ENCODE data around the gene GNG2. TPM values are rescaled to one million over a fixed set of nuclear protein-coding genes. Genes with fewer than 3 reads are reported as not detected.

Gene GNG2
- total RNA-seq, 1 donor, result 4.3 TPM

DNA sequence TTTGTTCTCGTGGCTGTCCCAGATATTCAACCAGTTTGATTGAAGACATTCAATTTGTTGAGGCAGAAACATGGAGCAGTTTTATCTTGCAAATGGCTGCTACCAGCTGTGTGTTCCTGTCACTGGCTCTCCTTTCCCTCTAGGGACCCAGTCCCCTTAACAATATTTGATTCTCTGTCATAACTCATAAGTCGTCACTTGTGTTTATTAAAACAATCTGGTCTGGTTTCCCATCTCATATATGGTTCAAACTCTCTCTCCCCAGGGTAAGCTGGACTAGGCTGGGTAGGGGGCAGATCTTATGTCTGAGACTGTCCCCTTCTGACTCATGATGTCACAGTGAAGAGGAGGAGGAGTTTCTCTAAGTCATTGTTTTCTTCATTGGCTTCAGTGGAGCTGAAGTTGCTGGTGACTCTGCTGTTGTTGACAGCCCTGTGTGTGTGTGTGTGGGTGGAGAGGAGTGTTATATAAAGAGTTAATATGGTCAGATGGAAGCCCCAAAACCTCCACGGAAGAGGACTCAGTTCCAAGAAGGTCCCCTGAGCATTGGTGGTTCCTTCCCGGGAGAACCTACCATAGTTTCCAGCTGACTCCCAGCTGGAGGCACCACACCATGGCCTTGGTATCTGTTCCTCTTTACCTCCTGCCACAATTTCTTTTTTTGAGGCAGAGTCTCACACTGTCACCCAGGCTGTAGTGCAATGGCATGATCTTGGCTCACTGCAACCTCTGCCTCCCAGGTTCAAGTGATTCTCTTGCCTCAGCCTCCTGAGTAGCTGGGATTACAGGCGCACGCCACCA, 16.1 kb upstream of the GNG2 start:
- DNase-seq (ENCODE audit: low read depth), result no peak
- TF ChIP-seq CTCF (IDR thresholded peaks at IDR 0.05; ENCODE audit: insufficient read depth, low read depth, low read length), result no peak
- no peak overlapping the region for H3K4me3 ChIP-seq (ENCODE audit: low read depth, low read length)

- H3K4me3 ChIP-seq (ENCODE audit: low read depth, low read length), result no peak overlapping the region
- no peak for TF ChIP-seq CTCF (IDR thresholded peaks at IDR 0.05; ENCODE audit: insufficient read depth, low read depth, low read length)
- DNase-seq (ENCODE audit: low read depth), result no peak
These were observed 14.6 kb upstream of the GNG2 start for GRCh38 chr14:51845811-51846210.

- TF ChIP-seq CTCF (IDR thresholded peaks at IDR 0.05; ENCODE audit: insufficient read depth, low read depth, low read length), result no peak
- DNase-seq (ENCODE audit: low read depth), result no peak
- H3K4me3 ChIP-seq (ENCODE audit: low read depth, low read length), result no peak overlapping the region
These were observed 13.6 kb upstream of the GNG2 start for GRCh38 chr14:51846631-51847488.

GRCh38 chr14:51847489-51847796, 13.0 kb upstream of the GNG2 start:
- no peak overlapping the region for H3K4me3 ChIP-seq (ENCODE audit: low read depth, low read length)
- DNase-seq (ENCODE audit: low read depth), result no peak
- no peak for TF ChIP-seq CTCF (IDR thresholded peaks at IDR 0.05; ENCODE audit: insufficient read depth, low read depth, low read length)

DNA sequence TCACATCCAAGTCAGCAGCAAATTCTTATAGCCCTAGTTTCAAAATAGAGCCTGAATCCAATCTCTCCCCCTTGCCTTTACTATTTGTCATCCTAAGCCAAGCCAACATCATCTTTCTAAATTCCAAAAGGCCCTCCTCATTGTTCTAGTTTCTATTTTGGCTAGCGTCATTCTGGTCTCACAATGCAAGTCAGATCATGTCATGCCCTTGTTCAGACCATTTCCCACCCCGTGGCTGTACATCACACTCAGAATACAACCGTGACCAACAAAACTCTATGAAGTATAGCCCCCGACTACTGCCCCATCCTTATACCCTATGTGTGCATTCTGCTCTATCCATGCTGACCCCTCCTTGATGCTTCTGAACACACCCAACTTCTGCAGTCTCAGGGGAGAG, 12.3 kb upstream of the GNG2 start:
- no peak for DNase-seq (ENCODE audit: low read depth)
- TF ChIP-seq CTCF (IDR thresholded peaks at IDR 0.05; ENCODE audit: insufficient read depth, low read depth, low read length), result no peak

DNA sequence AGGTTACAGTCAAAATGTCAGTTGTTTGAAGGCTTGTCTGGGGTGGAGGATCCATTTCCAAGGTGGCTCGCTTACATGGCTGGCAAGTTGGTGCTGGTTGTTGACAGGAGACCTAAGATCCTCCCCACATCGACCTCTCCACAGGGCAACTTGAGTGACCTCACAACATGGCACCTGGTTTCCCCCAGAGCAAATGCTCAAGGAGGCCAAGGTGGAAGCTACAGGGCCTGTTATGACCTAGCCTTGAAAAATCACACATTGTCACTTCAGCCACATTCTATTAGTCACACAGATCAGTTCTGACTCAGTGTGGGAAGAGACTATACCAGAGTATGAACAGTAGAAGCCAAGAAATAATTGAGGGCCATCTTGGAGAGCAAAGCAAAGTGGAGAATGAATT, 11.3 kb upstream of the GNG2 start:
- DNase-seq (ENCODE audit: low read depth), result no peak
- no peak overlapping the region for H3K4me3 ChIP-seq (ENCODE audit: low read depth, low read length)
- TF ChIP-seq CTCF (IDR thresholded peaks at IDR 0.05; ENCODE audit: insufficient read depth, low read depth, low read length), result no peak

More for the DNA sequence above, 12.3 kb upstream of the GNG2 start:
- H3K4me3 ChIP-seq (ENCODE audit: low read depth, low read length), result no peak overlapping the region

Data from fibroblast of villous mesenchyme (primary cell).